ENCODE data around the gene TIMM29.
"Not testable (repeated sequence)": the region's sequence is repeated elsewhere in the genome, so short reads cannot be mapped to it uniquely, and the experiment has no call there.

TIMM29 gene

DNA sequence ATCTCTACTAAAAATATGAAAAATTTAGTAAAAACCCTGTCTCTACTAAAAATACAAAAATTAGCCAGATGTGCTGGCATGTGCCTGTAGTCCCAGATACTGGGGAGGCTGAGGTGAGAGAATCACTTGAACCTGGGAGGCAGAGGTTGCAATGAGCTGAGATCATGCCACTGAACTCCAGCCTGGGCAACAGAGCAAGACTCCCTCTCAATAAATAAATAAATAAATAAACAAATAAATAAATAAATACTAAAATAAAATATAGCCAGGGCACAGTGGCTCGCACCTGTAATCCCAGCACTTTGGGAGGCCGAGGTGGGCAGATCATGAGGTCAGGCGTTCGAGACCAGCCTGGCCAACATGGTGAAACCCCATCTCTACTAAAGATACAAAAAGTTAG is 14.8 kb downstream of the TIMM29 start:
- not testable (repeated sequence) for DNase-seq (ENCODE audit: low read depth)

DNA sequence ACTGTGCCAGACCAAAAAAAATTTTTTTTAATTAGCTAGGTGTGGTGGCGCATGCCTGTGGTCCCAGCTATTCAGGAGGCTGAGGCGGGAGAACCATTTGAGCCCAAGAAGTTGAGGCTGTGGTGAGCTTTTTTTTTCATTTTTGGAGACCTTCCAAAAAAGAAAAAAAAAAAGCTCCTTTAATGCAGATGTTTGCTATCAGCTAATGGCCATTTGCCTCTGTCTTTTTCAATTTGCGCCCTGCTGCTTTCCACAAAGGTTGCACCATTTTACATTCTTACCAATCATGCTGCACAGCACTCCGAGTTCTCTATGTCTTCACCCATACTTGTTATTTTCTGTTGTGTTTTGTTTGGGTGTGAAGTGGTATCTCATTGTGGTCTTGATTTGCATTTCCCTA is 16.7 kb downstream of the TIMM29 start:
- DNase-seq (ENCODE audit: low read depth) = no peak

DNA sequence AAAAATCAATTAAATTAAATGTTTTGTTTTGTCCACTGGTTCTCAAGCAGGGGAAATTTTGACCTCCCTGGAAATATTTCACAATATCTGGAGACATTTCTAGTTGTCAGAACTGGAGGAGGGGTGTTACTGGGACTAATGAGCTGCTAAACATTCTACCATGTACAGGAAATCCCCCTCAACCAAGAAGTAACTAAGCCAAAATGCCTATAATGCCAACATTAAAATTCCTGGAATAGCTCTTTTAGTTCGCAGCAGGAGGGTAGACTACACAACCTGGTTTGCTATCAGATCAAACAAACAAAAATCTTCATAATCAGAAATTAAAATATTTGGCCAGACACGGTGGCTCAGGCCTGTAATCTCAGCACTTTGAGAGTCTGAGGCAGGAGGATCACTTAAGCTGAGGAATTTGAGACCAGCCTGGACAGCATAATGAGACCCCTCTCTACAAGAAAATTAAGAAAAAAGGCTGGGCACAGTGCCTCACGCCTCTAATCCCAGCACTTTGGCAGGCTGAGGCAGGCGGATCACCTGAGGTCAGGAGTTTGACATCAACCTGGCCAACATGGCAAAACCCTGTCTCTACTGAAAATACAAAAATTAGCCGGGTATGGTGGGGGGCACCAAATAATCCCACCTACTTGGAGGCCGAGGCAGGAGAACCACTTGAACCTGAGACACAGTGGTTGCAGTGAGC is 18.5 kb downstream of the TIMM29 start:
- DNase-seq (ENCODE audit: low read depth) = no peak

GRCh38 chr19:10952809-10953208 is 24.2 kb downstream of the TIMM29 start:
- no peak for DNase-seq (ENCODE audit: low read depth)

- not testable (repeated sequence) for DNase-seq (ENCODE audit: low read depth)
Observed at GRCh38 chr19:10959277-10959968, 30.8 kb downstream of the TIMM29 start.

GRCh38 chr19:10960314-10961072 is 31.9 kb downstream of the TIMM29 start, which contains the start of gene SMARCA4:
Gene SMARCA4, plus strand, starts transcription at chr19:10961030. Its CDS starts 23,122 bp downstream, at chr19:10984152.
- peak; percentile 99 for DNase-seq (ENCODE audit: low read depth)

GRCh38 chr19:10961073-10961860 is 32.7 kb downstream of the TIMM29 start:
- no peak for DNase-seq (ENCODE audit: low read depth)

GRCh38 chr19:10962863-10963262 is 34.3 kb downstream of the TIMM29 start:
- no peak for DNase-seq (ENCODE audit: low read depth)

DNA sequence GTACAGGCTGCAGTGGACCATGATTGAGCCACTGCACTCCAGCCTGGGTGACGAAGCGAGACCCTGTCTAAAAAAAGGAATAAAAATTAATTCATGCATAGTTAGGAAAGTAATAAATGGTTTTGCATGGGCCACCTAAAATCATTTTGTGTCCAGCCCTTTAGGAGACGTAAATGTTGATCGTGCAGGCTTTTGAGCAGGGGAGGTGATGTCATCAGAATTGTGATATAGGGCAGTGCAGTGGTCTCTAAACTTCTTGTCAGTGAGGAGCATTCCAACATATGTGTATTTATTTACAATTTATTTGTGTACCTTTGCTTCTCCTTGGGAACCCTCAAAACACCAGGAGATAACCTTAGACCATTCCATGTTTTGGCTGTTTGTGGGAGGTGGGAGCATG is 35.3 kb downstream of the TIMM29 start:
- DNase-seq (ENCODE audit: low read depth) = no peak

- no peak for DNase-seq (ENCODE audit: low read depth)
Observed at GRCh38 chr19:10964903-10965302, 36.3 kb downstream of the TIMM29 start.

- no peak for DNase-seq (ENCODE audit: low read depth)
Observed at GRCh38 chr19:10965398-10965797, 36.8 kb downstream of the TIMM29 start.

- no peak for DNase-seq (ENCODE audit: low read depth)
Observed at GRCh38 chr19:10966809-10967208, 38.2 kb downstream of the TIMM29 start.

DNA sequence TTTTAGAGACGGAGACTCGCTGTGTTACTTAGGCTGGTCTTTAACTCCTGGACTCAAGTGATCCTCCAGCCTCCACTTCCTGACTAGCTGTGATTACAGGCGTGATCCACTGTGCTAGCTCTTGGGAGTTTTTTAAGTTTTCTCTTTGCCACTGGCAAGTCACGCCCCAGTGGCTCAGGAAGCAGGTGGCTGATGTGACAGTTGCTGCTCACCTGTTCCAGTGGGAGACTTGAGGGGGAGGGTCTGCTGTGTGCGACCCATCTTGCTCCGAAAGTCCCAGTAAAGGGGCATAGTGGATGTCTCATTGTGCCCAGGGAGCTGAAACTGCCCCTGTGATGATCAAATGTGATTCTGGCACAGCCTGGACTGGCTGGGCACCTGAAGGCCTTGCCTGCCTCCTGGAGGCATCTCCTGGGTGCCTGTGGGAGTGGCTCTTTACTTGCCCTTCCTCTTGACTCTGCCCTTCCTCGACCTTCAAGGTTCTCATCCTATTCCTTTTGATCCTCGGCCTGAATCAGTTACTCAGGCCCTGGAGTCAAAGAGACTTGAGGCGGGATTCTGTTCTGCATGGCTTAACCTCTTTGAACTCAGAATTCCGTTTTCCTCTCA is 40.0 kb downstream of the TIMM29 start:
- no peak for DNase-seq (ENCODE audit: low read depth)

DNA sequence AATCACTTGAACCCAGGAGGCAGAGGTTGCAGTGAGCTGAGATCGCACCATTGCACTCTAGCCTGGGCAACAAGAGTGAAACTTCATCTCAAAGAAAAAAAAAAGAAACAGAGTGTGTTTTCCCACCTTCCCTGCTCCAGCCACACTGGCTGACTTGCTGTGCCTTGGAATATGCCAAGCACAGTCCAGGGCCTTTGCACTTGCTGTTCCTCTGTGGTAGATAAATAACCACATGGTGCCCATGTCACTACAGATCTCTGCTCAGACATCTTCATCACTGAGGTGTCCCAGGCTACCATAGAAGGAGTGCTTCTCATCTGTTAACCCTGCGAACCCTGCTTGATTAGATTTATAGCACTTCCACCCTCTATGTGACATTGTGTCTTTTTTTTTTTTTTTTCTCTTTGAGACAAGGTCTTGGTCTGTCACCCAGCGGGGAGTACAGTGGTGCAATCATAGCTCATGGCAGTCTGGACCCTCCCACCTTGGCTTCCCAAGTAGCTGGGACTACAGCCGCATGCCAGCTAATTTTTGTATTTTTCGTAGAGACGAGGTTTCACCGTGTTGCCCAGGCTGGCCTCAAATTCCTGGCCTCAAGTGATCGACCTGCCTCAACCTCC is 42.6 kb downstream of the TIMM29 start:
- no peak for DNase-seq (ENCODE audit: low read depth)

GRCh38 chr19:10975374-10976130 is 46.9 kb downstream of the TIMM29 start:
- DNase-seq (ENCODE audit: low read depth) = no peak

DNA sequence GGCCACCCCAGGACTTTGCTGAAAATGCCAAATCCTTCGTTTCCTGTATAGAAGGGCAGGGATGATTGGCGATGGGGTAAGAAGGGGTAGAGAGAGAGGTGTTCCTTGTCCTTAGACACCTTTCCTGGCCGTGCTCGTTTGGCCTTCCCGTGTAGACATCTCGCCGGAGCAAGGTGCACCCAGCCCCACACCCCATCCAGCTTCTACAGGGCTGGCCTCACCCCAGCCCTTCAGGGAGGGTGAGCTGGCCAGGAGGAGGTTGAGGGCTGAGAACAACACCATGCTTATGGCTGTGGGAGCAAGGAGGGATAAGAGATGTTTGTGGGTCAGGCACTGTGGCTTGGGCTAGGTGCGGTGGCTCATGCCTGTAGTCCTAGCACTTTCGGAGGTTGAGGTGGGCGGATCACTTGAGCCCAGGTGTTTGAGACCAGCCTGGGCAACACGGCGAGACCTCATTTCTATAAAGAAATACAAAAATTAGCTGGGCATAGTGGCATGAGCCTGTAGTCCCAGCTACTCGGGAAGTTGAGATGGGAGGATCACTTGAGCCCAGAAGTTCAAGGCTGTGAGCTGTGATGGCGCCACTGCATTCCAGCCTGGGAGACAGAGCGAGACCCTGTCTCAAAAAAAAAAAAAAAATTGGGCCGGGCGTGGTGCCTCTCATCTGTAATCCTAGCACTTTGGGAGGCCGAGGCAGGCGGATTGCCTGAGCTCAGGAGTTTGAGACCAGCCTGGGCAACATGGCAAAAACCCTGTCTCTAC is 47.7 kb downstream of the TIMM29 start:
- DNase-seq (ENCODE audit: low read depth) = no peak

GRCh38 chr19:10977742-10978092 is 49.1 kb downstream of the TIMM29 start:
- DNase-seq (ENCODE audit: low read depth) = no peak

Measured in stimulated activated CD8-positive, alpha-beta memory T cell treated with anti-CD3 and anti-CD28 coated beads, Interleukin-12 subunit alpha, Interleukin-12 subunit beta, amount 100 ng/mL, for 4 hours (primary cell).